Endometrial microvascular endothelial cells (primary cell): ENCODE measurements around the gene PLTP. TPM values are rescaled to one million over a fixed set of nuclear protein-coding genes. Genes with fewer than 3 reads are reported as not detected.
"Not testable (repeated sequence)": the region's sequence is repeated elsewhere in the genome, so short reads cannot be mapped to it uniquely, and the experiment has no call there.

Source experiments
- in situ Hi-C: cut with HindIII; loops from 2 replicates; pipeline ENCODE4 v1.10.0; 2017; ENCODE audit warnings: low sequenced_read_pairs, low pct_unique_long_range_greater_than_20kb; ENCODE audit errors: inconsistent ontology term
- total RNA-seq: library from RNA; depleted of rRNA; stranded (reverse); fragments of >200 nt; gene quantifications from one replicate; pipeline ENCODE4 v1.2.3, GENCODE V29; 2015; ENCODE audit errors: inconsistent ontology term

The PLTP gene
- 3.0 TPM for total RNA-seq

GRCh38 chr20:45911486-45912343, at the start of gene PLTP:
Gene PLTP, minus strand, starts transcription at chr20:45912155. Its CDS starts 703 bp downstream, at chr20:45911452.
- in situ Hi-C loops: no loop called here

GRCh38 chr20:45959956-45960630, 48.1 kb upstream of the PLTP start:
- in situ Hi-C loops: no loop called here

- in situ Hi-C loops: no loop called here
Measured at GRCh38 chr20:45959126-45959525, 47.2 kb upstream of the PLTP start.

DNA sequence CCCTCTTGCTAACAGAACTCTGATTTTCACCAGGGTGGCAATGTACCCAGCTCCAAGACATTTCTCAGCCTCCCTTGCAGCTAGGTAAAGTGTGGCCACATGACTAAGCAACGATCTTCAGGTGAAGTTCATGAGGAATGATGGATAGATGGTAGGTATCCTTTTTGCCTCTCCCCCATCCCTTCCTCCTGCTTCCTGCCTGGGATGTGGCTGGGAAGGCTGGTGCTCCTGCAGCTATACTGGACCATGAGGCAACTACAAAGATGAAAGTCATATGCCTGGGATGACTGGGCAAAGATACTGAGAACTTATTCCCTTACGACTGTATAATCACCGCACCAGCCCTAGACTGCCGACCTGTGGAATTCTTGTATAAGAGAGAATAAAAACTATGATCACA, 46.6 kb upstream of the PLTP start:
- in situ Hi-C loops: no loop called here

DNA sequence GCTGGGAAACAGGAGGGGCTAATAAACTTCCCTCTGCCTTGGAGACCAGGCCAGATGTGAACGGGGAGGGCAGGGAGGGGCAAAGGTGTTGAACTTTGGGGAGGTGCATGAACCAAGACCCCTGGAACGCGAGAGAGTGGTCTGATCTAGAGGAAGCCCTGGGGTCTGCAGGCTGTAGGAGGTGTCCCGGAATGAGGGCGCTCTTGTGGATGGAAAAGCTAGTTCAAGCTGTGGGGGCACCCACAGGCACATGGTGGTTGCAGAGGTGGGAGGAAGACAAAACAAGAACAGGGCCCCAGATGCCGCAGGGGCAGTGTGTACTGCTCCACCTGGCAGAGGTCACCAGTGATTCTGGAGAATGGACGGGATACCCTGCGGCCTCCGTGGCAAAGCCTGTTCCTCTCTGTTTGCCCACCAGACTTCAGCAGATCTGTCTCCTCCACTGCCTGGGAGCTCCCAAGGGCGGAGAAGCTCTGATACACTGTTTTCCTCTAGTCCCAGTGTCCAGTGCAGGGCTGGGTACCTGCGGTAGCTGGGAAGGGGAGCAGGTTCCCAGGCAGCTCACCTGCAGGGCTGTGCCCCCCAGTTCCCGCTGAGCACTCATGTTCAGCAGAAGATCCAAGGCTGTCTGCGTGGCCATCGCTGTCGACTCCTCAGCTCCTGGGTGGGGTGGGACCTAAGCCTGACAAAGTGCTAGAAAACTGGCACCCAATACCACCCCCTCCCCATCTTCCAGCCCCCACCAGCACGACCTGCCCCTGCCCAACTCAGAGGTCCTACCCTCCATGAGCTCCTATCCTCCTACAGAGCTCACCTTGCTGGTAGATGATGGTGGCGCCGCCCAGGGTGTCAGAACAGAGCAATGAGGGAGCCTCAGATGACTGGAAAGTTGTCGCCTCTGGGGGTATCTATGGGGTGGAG, 45.3 kb upstream of the PLTP start:
- in situ Hi-C loops: no loop called here

- in situ Hi-C loops: not testable (repeated sequence)
Measured at GRCh38 chr20:45956326-45956725, 44.4 kb upstream of the PLTP start.

- in situ Hi-C loops: no loop called here
Measured at GRCh38 chr20:45953672-45954071, 41.7 kb upstream of the PLTP start.

DNA sequence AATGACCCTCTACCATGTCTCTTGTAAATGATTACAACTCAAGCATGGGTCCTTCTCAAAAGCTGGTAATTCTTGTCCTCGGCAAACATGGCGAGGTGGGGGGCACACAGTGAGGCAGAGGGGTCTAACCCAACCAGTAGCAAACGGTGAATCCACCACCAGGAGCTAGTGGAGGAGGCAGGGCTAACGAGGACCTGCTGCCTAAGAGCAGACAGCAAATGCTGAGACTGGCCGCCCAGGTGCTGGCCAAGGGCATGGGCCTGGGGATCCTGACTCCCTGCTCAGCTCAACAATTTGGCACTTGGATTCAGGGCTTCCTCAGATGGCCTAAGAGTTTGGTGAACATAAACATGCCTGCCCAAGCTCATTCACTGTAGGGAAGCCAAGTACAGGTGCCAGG, 40.9 kb upstream of the PLTP start:
- in situ Hi-C loops: no loop called here

- in situ Hi-C loops: no loop called here
Measured at GRCh38 chr20:45951925-45952834, 40.2 kb upstream of the PLTP start.

- in situ Hi-C loops: no loop called here
Measured at GRCh38 chr20:45950330-45950646, 38.3 kb upstream of the PLTP start.

GRCh38 chr20:45949542-45950329, 37.8 kb upstream of the PLTP start:
- in situ Hi-C loops: loop anchor here (25.0 kb wide), 1 partner anchor 137 kb away; the partner anchor contains the start of gene UBE2C

DNA sequence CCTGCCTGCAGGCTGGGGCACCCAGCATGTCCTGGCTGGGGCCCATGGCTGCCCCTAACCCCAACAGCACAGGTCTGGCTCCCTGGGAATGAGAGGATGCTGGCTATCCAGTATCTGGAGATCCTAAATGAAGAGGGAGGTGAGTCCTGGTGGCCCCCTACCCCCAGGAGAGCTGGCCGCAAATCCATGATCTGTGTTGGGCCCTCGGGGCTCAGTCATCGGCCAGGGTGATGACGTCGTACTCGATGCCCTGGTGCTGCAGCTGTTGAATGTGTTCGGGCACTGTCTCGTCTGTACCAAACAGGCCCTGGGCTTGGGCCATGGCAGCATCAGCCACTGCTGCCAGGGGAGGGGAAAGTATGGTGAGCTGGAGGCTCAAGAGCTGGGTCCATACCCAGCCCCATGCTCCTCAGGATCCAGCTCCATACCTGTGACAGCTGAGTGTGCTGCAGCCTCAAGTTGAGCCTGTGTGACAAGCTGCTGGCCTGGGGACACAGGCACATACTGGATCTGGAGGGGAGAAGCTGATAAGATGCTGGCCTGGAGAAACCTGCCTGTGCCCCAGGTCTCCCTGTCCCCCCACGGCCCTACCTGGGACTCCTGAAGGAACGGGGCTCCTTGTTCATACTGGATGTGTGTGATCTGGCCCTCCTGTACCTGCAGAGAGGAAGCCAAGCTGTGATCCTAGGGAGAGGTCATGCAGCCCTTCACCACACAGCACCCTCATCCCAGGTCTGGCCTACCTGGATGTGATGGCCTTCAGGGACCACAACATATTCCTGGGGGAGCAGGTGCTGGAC, 37.0 kb upstream of the PLTP start:
- in situ Hi-C loops: loop anchor here (25.0 kb wide), 1 partner anchor 137 kb away; the partner anchor contains the start of gene UBE2C

DNA sequence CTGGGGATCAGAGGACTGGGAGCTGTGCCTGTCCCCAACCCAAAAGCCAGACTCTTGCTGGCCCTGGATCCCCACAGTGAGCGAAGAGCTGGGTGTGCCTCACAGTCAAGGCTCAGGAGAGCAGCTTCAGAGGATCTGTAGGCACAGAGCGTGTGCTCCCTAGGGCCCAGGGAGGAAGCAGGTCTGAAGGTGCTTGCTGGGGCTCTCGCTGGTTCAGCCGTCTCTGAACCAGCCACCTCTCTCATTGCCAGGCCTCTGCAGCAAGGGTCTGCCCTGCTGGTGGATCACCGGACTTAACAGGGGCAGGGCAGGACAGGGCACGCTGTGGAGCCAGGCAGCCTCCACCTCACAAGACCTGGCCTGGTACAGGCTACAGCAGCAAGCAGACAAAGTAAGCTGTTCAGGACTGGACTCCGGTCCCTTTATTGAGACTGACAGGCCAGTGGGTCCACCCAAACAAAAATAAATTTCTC, 36.3 kb upstream of the PLTP start:
- in situ Hi-C loops: loop anchor here (25.0 kb wide), 1 partner anchor 136 kb away; the partner anchor contains the start of gene UBE2C

DNA sequence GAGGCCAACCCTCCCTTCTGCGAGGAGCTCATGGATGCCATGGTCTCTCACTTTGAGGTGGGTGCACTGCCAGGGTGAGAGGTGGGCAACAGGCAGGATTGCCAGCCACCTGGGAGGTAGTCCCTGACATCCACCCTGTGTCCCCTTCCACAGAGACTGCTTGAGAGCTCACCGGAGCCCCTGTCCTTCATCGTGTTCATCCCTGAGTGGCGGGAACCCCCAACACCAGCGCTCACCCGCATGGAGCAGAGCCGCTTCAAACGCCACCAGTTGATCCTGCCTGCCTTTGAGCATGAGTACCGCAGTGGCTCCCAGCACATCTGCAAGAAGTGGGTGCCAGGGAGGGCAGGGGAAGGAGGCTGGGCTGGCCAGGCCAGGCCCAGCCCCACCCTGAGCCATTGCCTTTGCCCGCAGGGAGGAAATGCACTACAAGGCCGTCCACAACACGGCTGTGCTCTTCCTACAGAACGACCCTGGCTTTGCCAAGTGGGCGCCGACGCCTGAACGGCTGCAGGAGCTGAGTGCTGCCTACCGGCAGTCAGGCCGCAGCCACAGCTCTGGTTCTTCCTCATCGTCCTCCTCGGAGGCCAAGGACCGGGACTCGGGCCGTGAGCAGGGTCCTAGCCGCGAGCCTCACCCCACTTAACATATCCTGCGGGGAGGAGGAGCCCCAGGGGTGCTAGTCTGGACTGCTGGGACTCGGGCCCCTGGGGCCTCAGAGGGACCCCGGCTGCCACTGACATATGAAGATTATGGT, 35.3 kb upstream of the PLTP start:
- in situ Hi-C loops: loop anchor here (25.0 kb wide), 1 partner anchor 135 kb away; the partner anchor contains the start of gene UBE2C

- in situ Hi-C loops: loop anchor here (25.0 kb wide), 1 partner anchor 134 kb away; the partner anchor contains the start of gene UBE2C
Measured at GRCh38 chr20:45946149-45946970, 34.4 kb upstream of the PLTP start.
